NB4 (cell line): ENCODE data around the gene GALNTL6.

Experiments
- CTCF ChIP-seq: IDR thresholded peaks from one replicate; pipeline ENCODE4 v1.5.1; 2012; ENCODE audit warnings: low read depth, low read length
- MYC ChIP-seq: IDR thresholded peaks from 2 replicates; pipeline ENCODE4 v1.6.1; 2011; ENCODE audit warnings: low read depth, low read length
- POLR2A ChIP-seq: IDR thresholded peaks from 2 replicates; pipeline ENCODE4 v1.6.1; 2011; ENCODE audit warnings: mild to moderate bottlenecking; ENCODE audit not compliant: insufficient read length; ENCODE audit errors: extremely low read depth
- TF ChIP-seq, protein P1 (sequence below): IDR thresholded peaks from 2 replicates; pipeline ENCODE4 v1.6.1; 2011; ENCODE audit warnings: low read depth, low read length

GRCh38 chr4:171954650-171955049 is 141.4 kb downstream of the GALNTL6 start:
- no peak for TF ChIP-seq CTCF
- no peak for TF ChIP-seq POLR2A
- TF ChIP-seq, protein P1, sequence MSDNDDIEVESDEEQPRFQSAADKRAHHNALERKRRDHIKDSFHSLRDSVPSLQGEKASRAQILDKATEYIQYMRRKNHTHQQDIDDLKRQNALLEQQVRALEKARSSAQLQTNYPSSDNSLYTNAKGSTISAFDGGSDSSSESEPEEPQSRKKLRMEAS: no peak
- no peak for TF ChIP-seq MYC
